ENCODE data around the gene RSPH1. TPM values are rescaled to one million over a fixed set of nuclear protein-coding genes. Genes with fewer than 3 reads are reported as not detected.

The RSPH1 gene
- total RNA-seq, 1 experiment from 2014 or later, result not detected

DNA sequence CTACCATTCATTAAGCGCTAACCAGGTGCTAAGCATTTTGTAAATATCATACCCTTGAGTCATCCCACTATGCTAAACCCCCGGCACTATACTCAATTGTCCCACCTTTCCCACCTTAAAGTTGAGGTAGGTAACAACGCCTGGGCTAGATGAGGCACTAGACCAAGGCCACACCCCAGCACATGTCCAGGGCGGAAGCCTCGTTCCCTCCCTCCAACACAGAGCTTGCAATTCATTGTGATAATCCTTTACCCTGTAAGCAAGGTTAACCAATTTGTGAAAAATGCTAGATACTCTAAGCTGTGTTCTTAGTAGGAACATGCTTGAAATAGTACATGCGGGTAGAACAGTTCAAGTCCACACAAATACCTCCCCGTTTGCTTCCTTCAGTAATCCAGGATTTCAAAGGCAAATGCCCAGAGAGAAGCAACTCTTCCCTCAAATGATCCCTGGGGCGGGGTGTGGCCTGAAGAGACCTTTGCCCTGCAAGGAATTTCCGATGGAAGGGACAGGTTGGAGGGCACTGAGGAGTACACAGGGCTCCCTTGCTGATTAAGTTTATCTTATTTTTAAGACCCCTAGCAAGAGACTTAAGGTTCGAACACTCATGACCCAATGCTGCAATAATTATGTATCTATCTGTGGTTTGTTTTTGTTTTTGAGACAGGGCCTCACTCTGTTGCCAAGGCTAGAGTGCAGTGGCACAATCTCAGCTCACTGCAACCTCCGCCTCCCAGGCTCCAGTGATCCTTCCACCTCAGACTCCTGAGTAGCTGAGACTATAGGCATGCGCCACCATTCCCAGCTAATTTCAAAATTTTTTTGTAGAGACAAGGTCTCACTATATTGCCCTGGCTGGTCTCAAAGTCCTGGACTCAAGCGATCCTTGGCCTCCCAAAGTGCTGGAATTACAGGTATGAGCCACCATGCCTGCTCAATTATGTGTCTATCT lies 2.6 kb downstream of the RSPH1 start:
- no peaks in the 10 kb centered on the region for H3K27me3 ChIP-seq
- no peaks in the 10 kb centered on the region for H3K4me1 ChIP-seq
- H3K4me3 ChIP-seq, result no peak overlapping the region
- no peaks in the 10 kb centered on the region for H3K36me3 ChIP-seq
- DNase-seq, result no peak
- H3K27ac ChIP-seq, result no peak overlapping the region
- no peaks in the 10 kb centered on the region for H3K9me3 ChIP-seq (replicated peaks)

DNA sequence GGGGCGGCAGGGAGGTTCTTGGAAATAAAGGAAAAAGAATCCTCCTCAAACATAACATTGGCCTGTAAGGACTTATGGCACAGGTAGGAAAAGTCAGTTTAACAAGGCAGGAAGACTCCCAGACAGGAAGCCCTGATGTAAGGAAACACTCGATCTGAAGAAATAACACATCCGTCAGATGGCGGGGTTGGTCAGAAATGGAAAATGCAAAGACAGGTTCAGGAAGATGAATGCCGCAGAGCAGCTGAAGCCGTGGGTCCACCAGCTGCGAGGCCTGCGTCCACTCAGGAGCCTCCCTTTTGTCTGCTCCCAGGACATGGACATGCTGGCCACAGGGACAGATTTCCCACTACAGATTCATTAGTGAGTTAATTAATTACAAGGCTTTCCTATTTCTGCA lies 3.8 kb downstream of the RSPH1 start:
- no peak for DNase-seq
- Histone ChIP-seq H3K4me3 (no peak overlapping the region), H3K9me3 (replicated peaks) (no peaks in the 10 kb centered on the region), H3K4me1 (no peaks in the 10 kb centered on the region), H3K27me3 (no peaks in the 10 kb centered on the region), H3K36me3 (no peaks in the 10 kb centered on the region), H3K27ac (no peak overlapping the region)

- DNase-seq, result no peak
Observed at GRCh38 chr21:42491328-42491727, 4.7 kb downstream of the RSPH1 start.

DNA sequence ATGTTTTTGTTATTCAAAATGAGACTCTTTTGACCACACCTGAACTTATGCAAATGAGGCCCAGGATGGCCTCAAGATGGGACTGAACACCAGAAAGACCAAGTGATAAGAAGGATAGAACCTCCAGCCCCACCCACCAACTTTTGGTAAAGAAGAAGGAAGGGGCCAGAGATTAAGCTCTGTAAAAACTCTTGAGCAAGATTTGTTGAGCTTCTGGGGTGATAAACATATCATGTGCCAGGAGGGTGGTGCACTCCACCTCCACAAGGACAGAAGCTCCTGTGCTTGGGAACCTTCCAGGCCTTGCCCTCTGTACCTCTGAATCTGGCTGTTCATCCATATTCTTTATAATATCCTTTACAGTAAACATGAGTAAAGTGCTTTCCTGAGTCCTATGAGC lies 5.3 kb downstream of the RSPH1 start:
- no peak overlapping the region for H3K4me3 ChIP-seq
- H3K4me1 ChIP-seq, result no peaks in the 10 kb centered on the region
- no peaks in the 10 kb centered on the region for H3K36me3 ChIP-seq
- no peaks in the 10 kb centered on the region for H3K9me3 ChIP-seq (replicated peaks)
- no peak for DNase-seq
- no peaks in the 10 kb centered on the region for H3K27me3 ChIP-seq
- H3K27ac ChIP-seq, result no peak overlapping the region

More at GRCh38 chr21:42491328-42491727, 4.7 kb downstream of the RSPH1 start:
- H3K4me1 ChIP-seq, result no peaks in the 10 kb centered on the region
- H3K4me3 ChIP-seq, result no peak overlapping the region
- H3K27me3 ChIP-seq, result no peaks in the 10 kb centered on the region
- H3K9me3 ChIP-seq (replicated peaks), result no peaks in the 10 kb centered on the region
- no peaks in the 10 kb centered on the region for H3K36me3 ChIP-seq
- no peak overlapping the region for H3K27ac ChIP-seq

- Histone ChIP-seq H3K27me3 (no peaks in the 10 kb centered on the region), H3K27ac (no peak overlapping the region), H3K9me3 (replicated peaks) (no peaks in the 10 kb centered on the region), H3K36me3 (no peaks in the 10 kb centered on the region), H3K4me1 (no peaks in the 10 kb centered on the region), H3K4me3 (no peak overlapping the region)
- DNase-seq, result no peak
Observed at GRCh38 chr21:42489991-42490390, 6.0 kb downstream of the RSPH1 start.

DNA sequence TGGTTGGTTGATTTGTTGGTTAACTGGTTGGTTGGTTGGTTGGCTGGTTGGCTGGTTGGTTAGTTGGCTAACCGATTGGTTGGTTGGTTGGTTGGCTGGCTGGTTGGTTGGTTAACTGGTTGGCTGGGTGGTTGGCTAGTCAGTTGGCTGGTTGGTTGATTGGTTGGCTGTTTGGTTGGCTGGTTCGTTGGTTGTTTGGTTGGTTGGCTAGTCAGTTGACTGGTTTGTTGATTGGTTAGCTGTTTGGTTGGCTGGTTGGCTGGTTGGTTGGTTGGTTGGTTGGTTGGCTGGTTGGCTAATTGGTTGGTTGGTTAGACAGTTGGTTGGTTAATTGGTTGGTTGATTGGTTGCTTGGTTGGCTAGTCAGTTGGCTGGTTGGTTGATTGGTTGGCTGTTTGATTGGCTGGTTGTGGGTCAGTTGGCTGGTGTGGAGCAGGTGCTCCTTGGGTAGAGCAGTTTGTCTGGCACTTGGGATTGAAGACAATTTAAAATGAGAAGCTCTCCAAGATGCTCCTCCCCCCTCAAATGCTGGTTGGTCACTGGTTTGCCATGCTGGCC lies 6.9 kb downstream of the RSPH1 start:
- H3K27ac ChIP-seq, result no peak overlapping the region
- H3K9me3 ChIP-seq (replicated peaks), result no peaks in the 10 kb centered on the region
- no peak overlapping the region for H3K4me3 ChIP-seq
- no peaks in the 10 kb centered on the region for H3K36me3 ChIP-seq
- no peaks in the 10 kb centered on the region for H3K4me1 ChIP-seq
- no peaks in the 10 kb centered on the region for H3K27me3 ChIP-seq
- DNase-seq, result no peak

GRCh38 chr21:42486531-42486930 lies 9.5 kb downstream of the RSPH1 start:
- Histone ChIP-seq H3K27me3 (no peaks in the 10 kb centered on the region), H3K4me3 (no peak overlapping the region), H3K36me3 (no peaks in the 10 kb centered on the region), H3K27ac (no peak overlapping the region), H3K4me1 (peaks cover 4% of the 10 kb centered on the region; the same call in 1 of the 2 replicates), H3K9me3 (replicated peaks) (no peaks in the 10 kb centered on the region)
- no peak for DNase-seq

DNA sequence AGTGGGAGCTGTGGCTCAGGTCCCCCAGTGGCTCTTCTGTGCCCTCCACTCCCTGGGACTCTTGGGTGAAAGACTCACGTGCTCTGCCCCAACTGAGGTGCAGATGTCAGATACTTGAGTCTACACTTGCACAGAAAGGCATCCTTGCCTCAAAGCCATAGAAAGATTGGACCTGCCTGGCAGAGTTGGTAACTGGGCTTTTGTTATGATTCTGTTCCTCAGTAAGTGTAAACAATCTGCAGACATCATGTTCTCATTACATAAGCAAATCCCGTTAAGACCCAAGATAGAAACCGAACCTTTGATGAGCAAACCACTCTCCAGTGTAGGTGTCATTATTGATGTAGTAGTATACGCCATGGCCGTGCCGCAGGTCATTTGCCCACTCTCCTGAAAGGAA lies 10.0 kb downstream of the RSPH1 start:
- H3K27ac ChIP-seq, result no peak overlapping the region
- no peak for DNase-seq
- H3K4me3 ChIP-seq, result no peak overlapping the region
- H3K36me3 ChIP-seq, result no peaks in the 10 kb centered on the region
- no peaks in the 10 kb centered on the region for H3K9me3 ChIP-seq (replicated peaks)
- H3K27me3 ChIP-seq, result no peaks in the 10 kb centered on the region
- H3K4me1 ChIP-seq, result peaks cover 4% of the 10 kb centered on the region; the same call in 1 of the 2 replicates

DNA sequence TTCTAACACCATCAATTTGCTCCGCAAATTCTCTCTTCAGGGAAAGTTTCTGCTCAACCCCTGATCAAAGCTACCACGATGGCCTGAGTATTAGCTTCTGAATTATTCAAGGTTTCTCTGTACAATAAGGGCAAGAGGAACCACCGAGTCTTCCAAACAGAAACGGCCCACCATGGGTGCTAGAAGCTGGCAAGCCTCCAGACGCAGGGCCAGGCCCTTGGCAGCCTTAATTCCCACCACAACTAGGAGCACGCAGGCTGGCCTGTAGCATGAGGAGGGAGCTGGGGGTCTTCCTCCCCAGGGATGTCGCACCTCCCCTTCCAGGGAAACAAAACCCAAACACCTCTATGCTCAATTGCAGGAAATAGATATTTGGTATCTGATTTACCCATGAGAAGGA lies 11.1 kb downstream of the RSPH1 start:
- Histone ChIP-seq H3K4me1 (peaks cover 4% of the 10 kb centered on the region; the same call in 1 of the 2 replicates), H3K4me3 (no peak overlapping the region), H3K27me3 (no peaks in the 10 kb centered on the region), H3K36me3 (no peaks in the 10 kb centered on the region), H3K27ac (no peak overlapping the region), H3K9me3 (replicated peaks) (no peaks in the 10 kb centered on the region)
- no peak for DNase-seq

DNA sequence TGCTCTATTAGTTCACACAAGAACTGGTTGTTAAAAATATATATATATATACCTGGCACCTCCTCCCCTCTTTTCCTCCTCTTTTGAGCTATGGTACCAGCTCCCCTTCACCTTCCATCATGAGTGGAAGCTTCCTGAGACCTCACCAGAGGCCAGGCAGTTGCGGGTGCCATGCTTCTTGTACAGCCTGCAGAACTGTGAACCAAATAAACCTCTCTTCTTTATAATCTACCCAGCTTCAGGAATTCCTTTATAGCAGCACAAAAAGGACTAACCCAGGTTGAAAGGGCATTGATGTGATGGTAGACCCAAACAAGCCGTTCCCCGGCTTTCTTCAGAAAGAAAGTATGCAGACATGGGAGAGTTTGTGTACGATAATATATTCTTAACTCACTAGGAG lies 14.9 kb downstream of the RSPH1 start:
- H3K4me3 ChIP-seq, result no peak overlapping the region
- H3K4me1 ChIP-seq, result peaks cover 4% of the 10 kb centered on the region; the same call in 1 of the 2 replicates
- H3K36me3 ChIP-seq, result no peaks in the 10 kb centered on the region
- no peaks in the 10 kb centered on the region for H3K27me3 ChIP-seq
- DNase-seq, result no peak
- H3K27ac ChIP-seq, result no peak overlapping the region
- no peaks in the 10 kb centered on the region for H3K9me3 ChIP-seq (replicated peaks)

GRCh38 chr21:42480736-42481135 lies 15.3 kb downstream of the RSPH1 start:
- DNase-seq, result no peak
- Histone ChIP-seq H3K4me3 (no peak overlapping the region), H3K36me3 (no peaks in the 10 kb centered on the region), H3K27ac (no peak overlapping the region), H3K9me3 (replicated peaks) (no peaks in the 10 kb centered on the region), H3K4me1 (peaks cover 4% of the 10 kb centered on the region; the same call in 1 of the 2 replicates), H3K27me3 (no peaks in the 10 kb centered on the region)

GRCh38 chr21:42479582-42479981 lies 16.4 kb downstream of the RSPH1 start:
- no peak for DNase-seq
- Histone ChIP-seq H3K4me3 (no peak overlapping the region), H3K9me3 (replicated peaks) (no peaks in the 10 kb centered on the region), H3K27ac (no peak overlapping the region), H3K4me1 (peaks cover 4% of the 10 kb centered on the region; the same call in 1 of the 2 replicates), H3K27me3 (no peaks in the 10 kb centered on the region), H3K36me3 (no peaks in the 10 kb centered on the region)

DNA sequence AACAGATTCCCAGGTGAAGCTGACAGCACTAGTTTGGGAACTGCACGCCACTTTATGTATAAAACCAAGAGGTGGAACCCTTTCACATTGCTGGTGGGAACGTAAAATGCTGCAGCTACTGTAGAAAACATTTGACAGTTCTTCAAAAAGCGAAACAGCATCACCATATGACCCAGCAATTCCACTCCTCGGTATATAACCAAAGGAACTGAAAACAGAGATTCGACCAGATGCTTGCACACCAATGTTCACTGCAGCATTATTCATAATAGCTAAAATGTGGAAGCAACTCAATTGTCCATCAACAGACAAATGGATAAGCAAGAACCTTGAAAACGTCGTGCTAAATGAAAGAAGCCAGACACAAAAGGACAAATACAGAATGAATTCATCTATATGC lies 17.5 kb downstream of the RSPH1 start:
- H3K27me3 ChIP-seq, result no peaks in the 10 kb centered on the region

GRCh38 chr21:42476388-42477331 lies 19.4 kb downstream of the RSPH1 start:
- no peaks in the 10 kb centered on the region for H3K36me3 ChIP-seq
- no peak overlapping the region for H3K27ac ChIP-seq
- no peak for DNase-seq
- H3K4me3 ChIP-seq, result no peak overlapping the region
- H3K27me3 ChIP-seq, result 0 out of 2 replicates have a peak, but pooled peaks cover 3% of the 10 kb centered on the region
- no peaks in the 10 kb centered on the region for H3K9me3 ChIP-seq (replicated peaks)
- peaks cover 2% of the 10 kb centered on the region; the same call in 1 of the 2 replicates for H3K4me1 ChIP-seq

More for the DNA sequence above, 17.5 kb downstream of the RSPH1 start:
- H3K27ac ChIP-seq, result no peak overlapping the region
- no peaks in the 10 kb centered on the region for H3K9me3 ChIP-seq (replicated peaks)
- H3K4me1 ChIP-seq, result peaks cover 4% of the 10 kb centered on the region; the same call in 1 of the 2 replicates
- no peak for DNase-seq
- H3K36me3 ChIP-seq, result no peaks in the 10 kb centered on the region
- no peak overlapping the region for H3K4me3 ChIP-seq
